K562 (cell line): ENCODE data around the gene VEGFC. TPM values are rescaled to one million over a fixed set of nuclear protein-coding genes. Genes with fewer than 3 reads are reported as not detected.

Experiments
- ATAC-seq: fragments of 200-7000 bp; cut with Tn5 transposase; 3 replicates; pipeline ENCODE4 v1.9.1; 2020; ENCODE audit warnings: moderate library complexity
- BruUV-seq: library from RNA; stranded (reverse); fragments of 400-500 nt; replicated peaks from 2 replicates; lab custom pipeline; 2021; lab: Mats Ljungman, UMichigan
- CTCF ChIA-PET: fragments of 300-600 bp; formaldehyde crosslinking; extraction: SDS; loops from one replicate; lab custom pipeline; 2021; ENCODE audit warnings: low intra/inter-chr PET ratio; lab: Yijun Ruan, JAX
- POLR2A ChIA-PET: fragments of 300-600, 350-650 bp; sonication (Branson Sonifier 250); formaldehyde crosslinking; extraction: SDS; loops from one replicate; lab custom pipeline; 2021; ENCODE audit warnings: antibody characterized with exemption, inconsistent platforms; lab: Yijun Ruan, JAX
- DNase-seq, 4 experiments: peaks; one replicate each; pipeline versions ENCODE4 v3.0.0 to v3.0.0-alpha.2; 2011 to 2018; ENCODE audit warnings: low spot score in 3 of 4, mixed read lengths in 3 of 4; ENCODE audit errors: extremely low read depth in 1 of 4
- FAIRE-seq: peaks from 2 replicates; lab custom pipeline; 2011; peaks lifted over from hg19 to GRCh38; lab: Jason Lieb, UNC
- H2AFZ ChIP-seq: 2 replicates; pipeline ENCODE4 v1.6.0; 2011; ENCODE audit warnings: low read depth, low read length, control low read depth, inconsistent platforms
- H3K27ac ChIP-seq: fragments of 200-600 bp; 3 replicates; pipeline ENCODE4 v1.8.0; 2011; ENCODE audit warnings: low read depth, mild to moderate bottlenecking, control low read depth, inconsistent platforms, low read length, moderate library complexity, mixed read lengths; ENCODE audit errors: extremely low read depth
- H3K27me3 ChIP-seq, 2 experiments: fragments of 300-600 bp in 1 of 2; 2 replicates in 1 of 2; 3 replicates in 1 of 2; pipeline versions ENCODE4 v1.6.0 to v1.8.0; 2011; ENCODE audit warnings: inconsistent platforms in 2 of 2, low read length in 2 of 2, mild to moderate bottlenecking in 1 of 2, mixed read lengths in 1 of 2, moderate library complexity in 1 of 2; ENCODE audit not compliant: control insufficient read depth in 2 of 2, insufficient read depth in 2 of 2
- H3K36me3 ChIP-seq: fragments of 300-600 bp; 3 replicates; pipeline ENCODE4 v1.8.0; 2011; ENCODE audit warnings: mild to moderate bottlenecking, low read length, inconsistent platforms; ENCODE audit not compliant: control insufficient read depth, insufficient read depth
- H3K4me1 ChIP-seq, 2 experiments: fragments of 200-600 bp in 1 of 2; replicated peaks in 1 of 2; 2 replicates in 1 of 2; 3 replicates in 1 of 2; pipeline versions ENCODE4 v1.5.1 to v1.8.0; 2011; ENCODE audit warnings: inconsistent platforms in 2 of 2, low read length in 2 of 2, mild to moderate bottlenecking in 1 of 2, mixed read lengths in 1 of 2, moderate library complexity in 1 of 2; ENCODE audit not compliant: control insufficient read depth in 2 of 2, insufficient read depth in 2 of 2
- H3K4me2 ChIP-seq: 2 replicates; pipeline ENCODE4 v1.6.1; 2011; ENCODE audit warnings: low read length, control low read depth, inconsistent platforms, mixed read lengths; ENCODE audit not compliant: insufficient read depth
- H3K4me3 ChIP-seq: fragments of 200-600 bp; sonication (generic), shearing (Covaris generic); 2 replicates; pipeline ENCODE4 v1.5.1; 2016; ENCODE audit warnings: control low read depth, inconsistent platforms
- H3K79me2 ChIP-seq: fragments of 200-600 bp; 3 replicates; pipeline ENCODE4 v1.8.0; 2011; ENCODE audit warnings: low read length, inconsistent platforms; ENCODE audit not compliant: control insufficient read depth, insufficient read depth
- H3K9ac ChIP-seq, 2 experiments: 2 replicates each; pipeline versions ENCODE4 v1.6.0 to v1.6.1; 2011; ENCODE audit warnings: low read depth in 2 of 2, low read length in 2 of 2, control low read depth in 1 of 2, inconsistent platforms in 1 of 2, mild to moderate bottlenecking in 1 of 2, mixed read lengths in 1 of 2; ENCODE audit not compliant: insufficient read depth in 1 of 2
- H3K9me1 ChIP-seq: one replicate; pipeline ENCODE4 v1.6.0; 2011; ENCODE audit warnings: inconsistent platforms, mild to moderate bottlenecking, low read length, moderate library complexity; ENCODE audit not compliant: control insufficient read depth, insufficient read depth
- H3K9me3 ChIP-seq: replicated peaks from 2 replicates; pipeline ENCODE4 v1.5.1; 2011; ENCODE audit warnings: low read depth, low read length, inconsistent platforms; ENCODE audit not compliant: control insufficient read depth, insufficient read depth
- H4K20me1 ChIP-seq: replicated peaks from 2 replicates; pipeline ENCODE4 v1.6.1; 2011; ENCODE audit warnings: low read length, inconsistent platforms, mixed read lengths; ENCODE audit not compliant: control insufficient read depth, insufficient read depth
- RERE ChIP-seq: sonication (generic); formaldehyde crosslinking; IDR thresholded peaks from 2 replicates; pipeline ENCODE4 v1.8.0; 2023; ENCODE audit warnings: missing genetic modification reagents, mild to moderate bottlenecking, borderline replicate concordance
- WGBS: fragments of 100-300 bp; shearing (Covaris generic); methylation state at CpG from one replicate; pipeline ENCODE4 v1.1.6; 2016; ENCODE audit warnings: low coverage, mixed read lengths; ENCODE audit not compliant: insufficient coverage; ENCODE audit errors: missing lambda C conversion rate; 5-methylcytosine and 5-hydroxymethylcytosine counted together
- in situ Hi-C: fragments of 300-500 bp; cut with MboI; formaldehyde crosslinking; loops from 4 replicates; pipeline ENCODE4 v1.15.0; 2018; ENCODE audit warnings: inconsistent platforms, mixed read lengths
- intact Hi-C: fragments of 100-400 bp; cut with micrococcal nuclease; formaldehyde crosslinking; loops from 2 replicates; pipeline ENCODE4 v1.14.2; 2022
- polyA plus RNA-seq, 8 experiments: library from polyadenylated mRNA; depleted of rRNA in 4 of 8; stranded (reverse) in 5 of 8; unstranded in 3 of 8; fragments of >200 nt; fragmentation: Nextera tagmentation in 2 of 8; fragmentation: Illumina TruSeq in 1 of 8; extraction: Ambion mirVana in 2 of 8; extraction: Trizol in 1 of 8; gene quantifications; 2 replicates each; pipeline versions ENCODE4 v1.2.1 to v1.2.3, GENCODE V29; 2011 to 2014; ENCODE audit warnings: inconsistent platforms in 1 of 8, missing spikeins in 1 of 8
- total RNA-seq, 7 experiments: library from RNA; depleted of rRNA in 6 of 7; stranded (reverse); fragments of >200 nt in 6 of 7; fragmentation: Illumina TruSeq in 2 of 7; extraction: Trizol in 2 of 7; gene quantifications; 2 replicates each; pipeline versions ENCODE4 v1.2.1 to v1.2.3, GENCODE V29; 2011 to 2021; ENCODE audit warnings: low replicate concordance in 1 of 7
- TF ChIP-seq, protein P1 (sequence below): fragments of 200-800 bp; sonication (Bioruptor generic); IDR thresholded peaks from 2 replicates; pipeline ENCODE4 v1.6.1; 2016; ENCODE audit warnings: missing genetic modification characterization, missing compliant biosample characterization

VEGFC gene
- total and polyA plus RNA-seq, 9 of the 15 experiments (the other 6 are each of a cell fraction or from before 2014, with no cell fraction given): not detected

DNA sequence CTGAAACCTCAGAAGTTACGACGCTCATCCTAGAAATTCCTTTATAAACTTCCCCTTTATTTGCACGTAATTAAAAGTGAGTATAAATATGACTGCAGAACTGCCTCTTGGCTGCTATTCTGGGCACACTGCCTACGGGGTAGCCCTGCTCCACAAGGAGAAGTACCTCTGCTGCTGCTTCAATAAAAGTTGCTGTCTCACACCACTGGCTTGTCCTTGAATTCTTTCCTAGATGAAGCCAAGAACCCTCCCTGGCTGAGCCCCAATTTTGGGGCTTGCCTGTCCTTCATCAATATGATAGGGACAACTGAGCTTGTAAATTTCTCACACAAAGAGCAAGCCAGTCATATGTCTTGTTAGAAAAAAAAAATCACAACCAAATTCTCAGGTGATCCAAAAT is 115.8 kb downstream of the VEGFC start:
- H3K9me1 ChIP-seq: no peaks in the 10 kb centered on the region
- H3K4me3 ChIP-seq: no peak overlapping the region
- no peaks in the 10 kb centered on the region for H3K9me3 ChIP-seq
- no peak overlapping the region for H2AFZ ChIP-seq
- H3K36me3 ChIP-seq: no peaks in the 10 kb centered on the region
- DNase-seq: no peak
- CTCF ChIA-PET: no interaction called here
- no peak for ATAC-seq
- H4K20me1 ChIP-seq: no peaks in the 10 kb centered on the region
- no peak overlapping the region for H3K4me2 ChIP-seq
- no peaks in the 10 kb centered on the region for H3K79me2 ChIP-seq
- no peak for FAIRE-seq
- no peak overlapping the region for H3K27ac ChIP-seq
- intact Hi-C loops: no loop called here
- H3K27me3 ChIP-seq: no peaks in the 10 kb centered on the region
- POLR2A ChIA-PET: no interaction called here
- no peaks in the 10 kb centered on the region for H3K4me1 ChIP-seq
- in situ Hi-C loops: no loop called here
- 0% methylated on average over 4 of the region's 4 CpGs for WGBS
- no TSS peak for BruUV-seq
- no peak overlapping the region for H3K9ac ChIP-seq
- no peak for TF ChIP-seq RERE
- TF ChIP-seq, protein P1, sequence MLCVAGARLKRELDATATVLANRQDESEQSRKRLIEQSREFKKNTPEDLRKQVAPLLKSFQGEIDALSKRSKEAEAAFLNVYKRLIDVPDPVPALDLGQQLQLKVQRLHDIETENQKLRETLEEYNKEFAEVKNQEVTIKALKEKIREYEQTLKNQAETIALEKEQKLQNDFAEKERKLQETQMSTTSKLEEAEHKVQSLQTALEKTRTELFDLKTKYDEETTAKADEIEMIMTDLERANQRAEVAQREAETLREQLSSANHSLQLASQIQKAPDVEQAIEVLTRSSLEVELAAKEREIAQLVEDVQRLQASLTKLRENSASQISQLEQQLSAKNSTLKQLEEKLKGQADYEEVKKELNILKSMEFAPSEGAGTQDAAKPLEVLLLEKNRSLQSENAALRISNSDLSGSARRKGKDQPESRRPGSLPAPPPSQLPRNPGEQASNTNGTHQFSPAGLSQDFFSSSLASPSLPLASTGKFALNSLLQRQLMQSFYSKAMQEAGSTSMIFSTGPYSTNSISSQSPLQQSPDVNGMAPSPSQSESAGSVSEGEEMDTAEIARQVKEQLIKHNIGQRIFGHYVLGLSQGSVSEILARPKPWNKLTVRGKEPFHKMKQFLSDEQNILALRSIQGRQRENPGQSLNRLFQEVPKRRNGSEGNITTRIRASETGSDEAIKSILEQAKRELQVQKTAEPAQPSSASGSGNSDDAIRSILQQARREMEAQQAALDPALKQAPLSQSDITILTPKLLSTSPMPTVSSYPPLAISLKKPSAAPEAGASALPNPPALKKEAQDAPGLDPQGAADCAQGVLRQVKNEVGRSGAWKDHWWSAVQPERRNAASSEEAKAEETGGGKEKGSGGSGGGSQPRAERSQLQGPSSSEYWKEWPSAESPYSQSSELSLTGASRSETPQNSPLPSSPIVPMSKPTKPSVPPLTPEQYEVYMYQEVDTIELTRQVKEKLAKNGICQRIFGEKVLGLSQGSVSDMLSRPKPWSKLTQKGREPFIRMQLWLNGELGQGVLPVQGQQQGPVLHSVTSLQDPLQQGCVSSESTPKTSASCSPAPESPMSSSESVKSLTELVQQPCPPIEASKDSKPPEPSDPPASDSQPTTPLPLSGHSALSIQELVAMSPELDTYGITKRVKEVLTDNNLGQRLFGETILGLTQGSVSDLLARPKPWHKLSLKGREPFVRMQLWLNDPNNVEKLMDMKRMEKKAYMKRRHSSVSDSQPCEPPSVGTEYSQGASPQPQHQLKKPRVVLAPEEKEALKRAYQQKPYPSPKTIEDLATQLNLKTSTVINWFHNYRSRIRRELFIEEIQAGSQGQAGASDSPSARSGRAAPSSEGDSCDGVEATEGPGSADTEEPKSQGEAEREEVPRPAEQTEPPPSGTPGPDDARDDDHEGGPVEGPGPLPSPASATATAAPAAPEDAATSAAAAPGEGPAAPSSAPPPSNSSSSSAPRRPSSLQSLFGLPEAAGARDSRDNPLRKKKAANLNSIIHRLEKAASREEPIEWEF (CRISPR knock-in tag): no peak
